Activated B cell treated with CpG ODN at 0.5 μM for 24 hours (primary cell): ENCODE measurements around the gene MINDY2. TPM values are rescaled to one million over a fixed set of nuclear protein-coding genes. Genes with fewer than 3 reads are reported as not detected.

Source experiments
- ATAC-seq: fragments of 200-7000 bp; cut with Tn5 transposase; one replicate; pipeline ENCODE4 v1.10.0; 2021; ENCODE audit warnings: low read depth, mild to moderate bottlenecking, moderate library complexity
- CTCF ChIA-PET: fragments of 350-600 bp; sonication (Branson Sonifier 250); formaldehyde crosslinking; loops from one replicate; lab custom pipeline; 2021; ENCODE audit warnings: antibody characterized with exemption; lab: Charles Lee
- POLR2A ChIA-PET: fragments of 350-600 bp; sonication (Branson Sonifier 250); formaldehyde crosslinking; loops from one replicate; lab custom pipeline; 2021; ENCODE audit warnings: antibody characterized with exemption; lab: Charles Lee
- DNase-seq: peaks from one replicate; pipeline ENCODE4 v3.0.0; 2022
- H3K27ac Mint-ChIP-seq: one replicate; pipeline ENCODE4 v1.8.0; 2020; ENCODE audit warnings: mixed read lengths
- H3K27me3 Mint-ChIP-seq: one replicate; pipeline ENCODE4 v1.8.0; 2021; ENCODE audit warnings: mixed read lengths
- H3K36me3 Mint-ChIP-seq: one replicate; pipeline ENCODE4 v1.8.0; 2021; ENCODE audit warnings: low read depth, mixed read lengths
- H3K4me1 Mint-ChIP-seq: one replicate; pipeline ENCODE4 v1.8.0; 2021; ENCODE audit warnings: mixed read lengths
- H3K4me3 Mint-ChIP-seq: one replicate; pipeline ENCODE4 v1.8.0; 2020; ENCODE audit warnings: mild to moderate bottlenecking, mixed read lengths
- H3K9me3 Mint-ChIP-seq: one replicate; pipeline ENCODE4 v1.8.0; 2020; ENCODE audit warnings: mixed read lengths
- CTCF ChIP-seq: fragments of 200-600 bp; IDR thresholded peaks from one replicate; pipeline ENCODE4 v1.8.0; 2022; ENCODE audit warnings: antibody characterized with exemption, mild to moderate bottlenecking
- intact Hi-C: fragments of 100-400 bp; cut with micrococcal nuclease; formaldehyde crosslinking; loops from one replicate; pipeline ENCODE4 v1.15.1; 2024
- total RNA-seq: library from RNA; stranded (reverse); gene quantifications from 2 replicates; pipeline ENCODE4 v1.2.3, GENCODE V29; 2022

MINDY2 gene
- total RNA-seq, 1 donor from 2014 or later: 6.2 TPM

- Mint-ChIP-seq H3K4me3 (no peak overlapping the region), H3K9me3 (no peaks in the 10 kb centered on the region), H3K4me1 (peaks cover 7% of the 10 kb centered on the region), H3K36me3 (no peaks in the 10 kb centered on the region), H3K27ac (no peak overlapping the region), H3K27me3 (peaks cover 5% of the 10 kb centered on the region)
- POLR2A ChIA-PET: no interaction called here
- intact Hi-C loops: no loop called here
- ATAC-seq (no peak), DNase-seq (no peak)
- CTCF ChIA-PET: no interaction called here
- no peak for TF ChIP-seq CTCF
Observed at GRCh38 chr15:58867926-58868325, 96.8 kb downstream of the MINDY2 start.

- no peak overlapping the region for H3K4me3 Mint-ChIP-seq
- POLR2A ChIA-PET: no interaction called here
- H3K36me3 Mint-ChIP-seq: no peaks in the 10 kb centered on the region
- TF ChIP-seq CTCF: no peak
- H3K4me1 Mint-ChIP-seq: no peaks in the 10 kb centered on the region
- CTCF ChIA-PET: no interaction called here
- H3K27ac Mint-ChIP-seq: no peak overlapping the region
- ATAC-seq (no peak), DNase-seq (no peak)
- H3K27me3 Mint-ChIP-seq: no peaks in the 10 kb centered on the region
- no peaks in the 10 kb centered on the region for H3K9me3 Mint-ChIP-seq
- intact Hi-C loops: no loop called here
Observed at GRCh38 chr15:58870451-58870850, 99.3 kb downstream of the MINDY2 start.

- TF ChIP-seq CTCF: no peak
- Mint-ChIP-seq H3K27me3 (no peaks in the 10 kb centered on the region), H3K4me1 (no peaks in the 10 kb centered on the region), H3K27ac (no peak overlapping the region), H3K36me3 (peaks cover 20% of the 10 kb centered on the region), H3K4me3 (no peak overlapping the region), H3K9me3 (no peaks in the 10 kb centered on the region)
- ChIA-PET CTCF (no interaction called here), POLR2A (no interaction called here)
- no peak for DNase-seq
- intact Hi-C loops: no loop called here
- ATAC-seq: no peak
Observed at GRCh38 chr15:58873267-58873666, 102.2 kb downstream of the MINDY2 start.

DNA sequence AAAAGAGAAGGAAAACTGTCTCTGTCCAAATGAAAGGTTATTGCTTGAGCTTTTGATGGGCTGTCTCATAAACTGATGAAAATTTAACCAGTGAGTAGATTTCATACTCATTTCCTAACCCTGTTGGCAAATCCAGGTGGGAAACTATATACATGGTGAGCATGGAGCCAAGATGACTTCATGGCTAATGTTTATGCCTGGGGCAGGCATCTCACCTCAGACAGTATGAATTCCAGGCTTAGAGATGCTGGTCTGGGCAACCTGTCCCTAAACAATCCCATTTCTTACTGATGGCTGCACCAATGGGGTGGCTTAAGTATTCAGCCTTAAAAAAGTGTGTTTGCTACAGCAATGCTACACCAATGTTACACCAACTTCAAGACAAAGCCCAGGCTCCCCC, 104.2 kb downstream of the MINDY2 start:
- ATAC-seq (no peak), DNase-seq (no peak)
- H3K4me3 Mint-ChIP-seq: no peak overlapping the region
- intact Hi-C loops: no loop called here
- CTCF ChIA-PET: no interaction called here
- H3K27ac Mint-ChIP-seq: no peak overlapping the region
- POLR2A ChIA-PET: interaction anchor here (0.6 kb wide), 1 partner anchor 63 kb away, joined by 5 read pairs; no protein-coding TSS in a partner anchor
- no peaks in the 10 kb centered on the region for H3K27me3 Mint-ChIP-seq
- TF ChIP-seq CTCF: no peak
- peaks cover 40% of the 10 kb centered on the region for H3K36me3 Mint-ChIP-seq
- H3K9me3 Mint-ChIP-seq: no peaks in the 10 kb centered on the region
- no peaks in the 10 kb centered on the region for H3K4me1 Mint-ChIP-seq

DNA sequence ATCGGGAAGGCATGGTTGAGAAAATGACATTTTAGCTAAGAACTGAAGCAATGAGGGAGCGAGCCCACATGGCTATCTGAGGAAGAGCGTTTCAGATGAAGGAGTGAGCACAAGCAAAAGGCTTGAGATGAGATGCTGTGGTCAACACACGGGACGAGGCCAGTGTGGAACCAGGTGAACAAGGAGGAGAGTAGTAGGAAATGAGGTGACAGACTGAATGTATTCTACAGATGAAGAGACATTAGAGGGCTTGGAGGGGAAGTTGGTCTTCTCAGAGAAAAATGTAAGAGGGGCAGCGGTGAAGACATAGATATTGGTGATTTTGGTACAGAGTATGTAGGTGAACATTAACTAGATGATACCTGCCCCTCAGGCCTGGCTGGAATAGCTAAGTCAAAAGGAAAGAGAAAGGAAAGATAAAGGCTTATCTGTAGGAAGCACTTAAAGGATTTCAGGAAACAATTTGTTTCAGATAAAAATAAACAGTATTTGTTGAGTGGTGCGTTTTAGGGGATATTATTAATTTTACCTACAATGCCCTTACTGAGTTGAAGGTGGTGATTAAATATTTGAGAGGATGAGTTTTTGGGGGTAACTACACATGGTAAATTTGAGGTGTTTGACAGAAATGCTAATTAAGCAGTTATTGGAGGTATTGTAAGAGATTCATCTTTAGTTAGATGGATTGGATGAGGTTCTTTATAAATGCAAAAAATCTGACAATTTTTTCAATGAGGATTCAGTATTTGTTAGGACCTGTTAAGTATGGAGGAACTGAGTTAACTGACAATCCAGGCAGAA, 105.4 kb downstream of the MINDY2 start:
- DNase-seq: no peak
- ChIA-PET POLR2A (no interaction called here), CTCF (no interaction called here)
- ATAC-seq: no peak
- TF ChIP-seq CTCF: no peak
- no peaks in the 10 kb centered on the region for H3K9me3 Mint-ChIP-seq
- intact Hi-C loops: no loop called here
- no peak overlapping the region for H3K27ac Mint-ChIP-seq
- no peaks in the 10 kb centered on the region for H3K27me3 Mint-ChIP-seq
- H3K4me1 Mint-ChIP-seq: no peaks in the 10 kb centered on the region
- no peak overlapping the region for H3K4me3 Mint-ChIP-seq
- H3K36me3 Mint-ChIP-seq: peaks cover 52% of the 10 kb centered on the region
